ENCODE data around the gene UBE2C. TPM values are rescaled to one million over a fixed set of nuclear protein-coding genes. Genes with fewer than 3 reads are reported as not detected.

The UBE2C gene
- total RNA-seq, 1 donor from 2014 or later: 7.6 TPM

DNA sequence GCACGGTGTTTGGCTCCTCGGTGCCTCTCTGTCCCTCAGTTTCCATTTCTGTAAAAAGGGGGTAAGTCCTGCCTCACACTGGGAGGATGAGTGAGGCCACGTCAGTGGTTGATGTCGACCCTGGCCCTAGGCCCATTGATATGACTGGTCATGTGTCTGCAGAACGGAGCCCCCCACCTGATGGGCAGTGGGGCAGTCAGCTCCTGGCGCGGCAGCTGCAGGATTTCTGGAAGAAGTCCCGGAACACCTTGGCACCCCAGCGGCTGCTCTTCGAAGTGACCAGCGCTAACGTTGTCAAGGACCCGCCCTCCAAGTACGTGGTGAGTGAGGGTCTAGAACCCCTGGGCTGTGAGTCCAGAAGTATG, 22.3 kb downstream of the UBE2C start:
- TF ChIP-seq, protein P1, sequence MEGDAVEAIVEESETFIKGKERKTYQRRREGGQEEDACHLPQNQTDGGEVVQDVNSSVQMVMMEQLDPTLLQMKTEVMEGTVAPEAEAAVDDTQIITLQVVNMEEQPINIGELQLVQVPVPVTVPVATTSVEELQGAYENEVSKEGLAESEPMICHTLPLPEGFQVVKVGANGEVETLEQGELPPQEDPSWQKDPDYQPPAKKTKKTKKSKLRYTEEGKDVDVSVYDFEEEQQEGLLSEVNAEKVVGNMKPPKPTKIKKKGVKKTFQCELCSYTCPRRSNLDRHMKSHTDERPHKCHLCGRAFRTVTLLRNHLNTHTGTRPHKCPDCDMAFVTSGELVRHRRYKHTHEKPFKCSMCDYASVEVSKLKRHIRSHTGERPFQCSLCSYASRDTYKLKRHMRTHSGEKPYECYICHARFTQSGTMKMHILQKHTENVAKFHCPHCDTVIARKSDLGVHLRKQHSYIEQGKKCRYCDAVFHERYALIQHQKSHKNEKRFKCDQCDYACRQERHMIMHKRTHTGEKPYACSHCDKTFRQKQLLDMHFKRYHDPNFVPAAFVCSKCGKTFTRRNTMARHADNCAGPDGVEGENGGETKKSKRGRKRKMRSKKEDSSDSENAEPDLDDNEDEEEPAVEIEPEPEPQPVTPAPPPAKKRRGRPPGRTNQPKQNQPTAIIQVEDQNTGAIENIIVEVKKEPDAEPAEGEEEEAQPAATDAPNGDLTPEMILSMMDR (IDR thresholded peaks at IDR 0.05): no peak
- TF ChIP-seq POLR2A (IDR thresholded peaks at IDR 0.05): no peak
- TF ChIP-seq POLR2AphosphoS5 (IDR thresholded peaks at IDR 0.05; ENCODE audit: insufficient read depth in 1 of 2, low read depth in 1 of 2): no peak
- Histone ChIP-seq H3K27me3 (no peaks in the 10 kb centered on the region), H3K9me3 (no peaks in the 10 kb centered on the region), H3K4me3 (peak overlapping the region; percentile 48 to 88), H3K36me3 (peaks cover 0 to 17% of the 10 kb centered on the region in 2 donors), H3K4me1 (peaks cover 56% of the 10 kb centered on the region), H3K27ac (peak overlapping the region; percentile 99)
- no peak for DNase-seq (ENCODE audit: extremely low spot score in 2 of 2)
- intact Hi-C loops (cut with DNase I): no loop called here

DNA sequence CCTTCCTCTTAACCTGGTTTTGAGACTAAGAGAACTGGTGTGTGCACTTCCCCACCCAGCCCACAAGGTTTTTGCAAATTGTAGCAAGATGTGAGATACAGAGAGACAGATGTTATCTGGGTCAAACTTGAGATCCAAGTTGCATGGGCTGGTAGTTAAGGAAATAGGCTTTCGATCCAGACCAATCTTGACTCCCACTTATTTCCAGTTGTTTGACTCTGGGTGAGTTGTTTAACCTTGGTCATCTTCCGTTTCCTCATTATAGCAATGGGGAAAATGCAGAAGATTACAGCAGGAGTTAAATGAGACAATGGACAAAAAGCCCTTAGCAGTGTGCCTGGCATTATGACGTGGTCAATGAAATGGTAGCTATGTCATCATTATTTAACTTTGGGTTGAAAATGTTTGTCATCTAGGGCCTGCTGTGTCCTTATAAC, 22.9 kb downstream of the UBE2C start:
- intact Hi-C loops (cut with DNase I): no loop called here
- H3K4me3 ChIP-seq: peak overlapping the region; percentile 48 to 88
- no peak for DNase-seq (ENCODE audit: extremely low spot score in 2 of 2)
- H3K27me3 ChIP-seq: no peaks in the 10 kb centered on the region
- H3K27ac ChIP-seq: peak overlapping the region; percentile 99
- peaks cover 62% of the 10 kb centered on the region for H3K4me1 ChIP-seq
- TF ChIP-seq POLR2A (IDR thresholded peaks at IDR 0.05) (no peak), POLR2AphosphoS5 (IDR thresholded peaks at IDR 0.05; ENCODE audit: insufficient read depth in 1 of 2, low read depth in 1 of 2) (no peak)
- TF ChIP-seq, protein P1 (IDR thresholded peaks at IDR 0.05): no peak
- no peaks in the 10 kb centered on the region for H3K9me3 ChIP-seq
- peaks cover 0 to 22% of the 10 kb centered on the region in 2 donors for H3K36me3 ChIP-seq

DNA sequence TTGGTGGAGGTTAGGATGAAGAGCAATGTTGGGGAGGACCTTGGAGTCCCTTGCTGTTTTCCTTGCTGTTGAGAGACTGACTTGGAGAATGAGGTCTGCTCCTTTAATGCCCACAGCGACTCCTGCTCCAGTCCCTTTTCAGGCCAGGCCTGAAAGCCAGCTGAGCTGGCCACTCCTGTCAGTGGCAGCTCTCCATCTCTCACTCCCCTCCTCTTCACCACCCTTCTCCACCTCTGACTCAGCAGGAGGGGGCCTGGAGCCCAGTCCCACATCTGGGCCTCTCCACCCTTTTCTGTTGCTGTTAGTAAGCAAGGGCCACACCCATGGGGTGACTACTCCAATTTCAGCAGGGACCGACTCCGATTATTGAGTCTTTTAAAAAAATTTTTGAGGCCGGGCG, 23.4 kb downstream of the UBE2C start:
- Histone ChIP-seq H3K4me3 (peak overlapping the region; percentile 48 to 88), H3K4me1 (peaks cover 67% of the 10 kb centered on the region)

DNA sequence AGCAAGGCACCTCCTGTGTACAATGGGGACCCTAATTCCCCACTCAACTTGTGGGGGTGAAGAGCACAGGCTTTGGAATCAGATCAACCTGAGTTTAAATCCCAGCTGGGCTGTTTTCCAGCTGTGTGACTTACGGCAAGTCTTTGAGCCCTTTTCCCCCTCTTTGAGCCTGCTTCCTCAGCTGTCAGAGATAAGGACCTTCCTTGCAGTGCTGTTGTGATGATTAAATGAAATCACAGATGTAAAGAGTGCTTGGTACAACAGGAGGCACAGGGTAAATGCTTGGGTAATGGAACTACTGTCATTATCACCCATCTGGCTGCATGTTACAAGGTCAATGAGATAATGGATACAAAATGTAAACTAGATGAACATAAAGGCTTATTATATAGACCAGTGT, 24.4 kb downstream of the UBE2C start:
- peak overlapping the region; percentile 48 to 88 for H3K4me3 ChIP-seq
- H3K4me1 ChIP-seq: peaks cover 76% of the 10 kb centered on the region
- H3K27me3 ChIP-seq: no peaks in the 10 kb centered on the region
- no peak for TF ChIP-seq POLR2A (IDR thresholded peaks at IDR 0.05)
- TF ChIP-seq POLR2AphosphoS5 (IDR thresholded peaks at IDR 0.05; ENCODE audit: insufficient read depth in 1 of 2, low read depth in 1 of 2): no peak
- TF ChIP-seq, protein P1 (IDR thresholded peaks at IDR 0.05): no peak
- no peak for DNase-seq (ENCODE audit: extremely low spot score in 2 of 2)
- peak overlapping the region; percentile 99 for H3K27ac ChIP-seq
- intact Hi-C loops (cut with DNase I): no loop called here
- peaks cover 0 to 37% of the 10 kb centered on the region in 2 donors for H3K36me3 ChIP-seq
- H3K9me3 ChIP-seq: no peaks in the 10 kb centered on the region

More for the DNA sequence above, 23.4 kb downstream of the UBE2C start:
- no peaks in the 10 kb centered on the region for H3K27me3 ChIP-seq
- no peak for DNase-seq (ENCODE audit: extremely low spot score in 2 of 2)
- peak overlapping the region; percentile 99 for H3K27ac ChIP-seq
- peaks cover 0 to 27% of the 10 kb centered on the region in 2 donors for H3K36me3 ChIP-seq
- intact Hi-C loops (cut with DNase I): no loop called here
- TF ChIP-seq POLR2AphosphoS5 (IDR thresholded peaks at IDR 0.05; ENCODE audit: insufficient read depth in 1 of 2, low read depth in 1 of 2) (peak in 1 of 2 donors; percentile 68), POLR2A (IDR thresholded peaks at IDR 0.05) (no peak)
- TF ChIP-seq, protein P1 (IDR thresholded peaks at IDR 0.05): no peak
- H3K9me3 ChIP-seq: no peaks in the 10 kb centered on the region

DNA sequence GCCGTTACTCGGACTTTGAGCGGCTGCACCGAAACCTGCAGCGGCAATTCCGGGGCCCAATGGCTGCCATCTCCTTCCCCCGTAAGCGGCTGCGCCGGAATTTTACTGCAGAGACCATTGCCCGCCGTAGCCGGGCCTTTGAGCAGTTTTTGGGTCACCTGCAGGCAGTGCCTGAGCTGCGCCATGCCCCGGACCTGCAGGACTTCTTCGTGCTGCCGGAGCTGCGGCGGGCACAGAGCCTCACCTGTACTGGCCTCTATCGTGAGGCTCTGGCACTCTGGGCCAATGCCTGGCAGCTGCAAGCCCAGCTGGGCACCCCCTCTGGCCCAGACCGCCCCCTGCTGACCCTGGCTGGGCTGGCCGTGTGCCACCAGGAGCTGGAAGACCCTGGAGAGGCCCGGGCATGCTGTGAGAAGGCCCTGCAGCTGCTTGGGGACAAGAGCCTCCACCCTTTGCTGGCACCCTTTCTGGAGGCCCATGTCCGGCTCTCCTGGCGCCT, 28.3 kb downstream of the UBE2C start:
- Histone ChIP-seq H3K27ac (peak overlapping the region; percentile 56), H3K36me3 (peaks cover 0 to 62% of the 10 kb centered on the region in 2 donors), H3K4me3 (no peak overlapping the region), H3K9me3 (no peaks in the 10 kb centered on the region), H3K4me1 (peaks cover 68% of the 10 kb centered on the region), H3K27me3 (no peaks in the 10 kb centered on the region)
- intact Hi-C loops (cut with DNase I): no loop called here
- no peak for DNase-seq (ENCODE audit: extremely low spot score in 2 of 2)
- TF ChIP-seq POLR2AphosphoS5 (IDR thresholded peaks at IDR 0.05; ENCODE audit: insufficient read depth in 1 of 2, low read depth in 1 of 2) (no peak), POLR2A (IDR thresholded peaks at IDR 0.05) (no peak)

Data from vagina (tissue), 2 donors.